HCT116 (cell line): ENCODE results near the gene FREM1. TPM values are rescaled to one million over a fixed set of nuclear protein-coding genes. Genes with fewer than 3 reads are reported as not detected.

Source experiments
- ATAC-seq: fragments of 200-7000 bp; cut with Tn5 transposase; 2 replicates; pipeline ENCODE4 v1.9.1; 2020; ENCODE audit warnings: mild to moderate bottlenecking, moderate library complexity
- BruUV-seq: library from RNA; stranded (reverse); fragments of 400-500 nt; replicated peaks from 2 replicates; lab custom pipeline; 2021; lab: Mats Ljungman, UMichigan
- CTCF ChIA-PET: fragments of 300-600 bp; sonication (Branson Sonifier 250); formaldehyde crosslinking; loops from one replicate; lab custom pipeline; 2021; ENCODE audit warnings: antibody characterized with exemption; lab: Charles Lee
- POLR2A ChIA-PET: fragments of 300-600, 350-600 bp; sonication (Branson Sonifier 250); formaldehyde crosslinking; loops from one replicate; lab custom pipeline; 2021; ENCODE audit warnings: antibody characterized with exemption; lab: Charles Lee
- RAD21 ChIA-PET, 2 experiments: fragments of 300-600 bp; sonication (Branson Sonifier 250); formaldehyde crosslinking; loops; one replicate each; lab custom pipeline; 2023; ENCODE audit warnings: low total read pairs in 2 of 2; ENCODE audit not compliant: uncharacterized antibody in 2 of 2, unreplicated experiment in 2 of 2, low non-redundant PET in 1 of 2; lab: Charles Lee
- DNase-seq: peaks from one replicate; pipeline ENCODE4 v3.0.0-alpha.2; 2010; ENCODE audit warnings: low read depth, low spot score
- H2AFZ ChIP-seq: fragments of 200-600 bp; shearing (Covaris generic), sonication (generic); 2 replicates; pipeline ENCODE4 v1.6.1; 2017; ENCODE audit warnings: low read depth, mixed run types, mixed read lengths, antibody characterized with exemption, low read length; ENCODE audit not compliant: poor library complexity, severe bottlenecking
- H3K27ac ChIP-seq: 2 replicates; pipeline ENCODE4 v1.5.1; 2012; ENCODE audit warnings: low read depth, low read length
- H3K27me3 ChIP-seq: fragments of 200-600 bp; sonication (generic); 2 replicates; pipeline ENCODE4 v1.6.1; 2016; ENCODE audit warnings: mixed run types, low read length, mixed read lengths; ENCODE audit not compliant: insufficient read depth
- H3K36me3 ChIP-seq, 2 experiments: fragments of 200-500 bp in 1 of 2; fragments of 200-600 bp in 1 of 2; sonication (Bioruptor generic) in 1 of 2; sonication (generic) in 1 of 2; 2 replicates each; pipeline versions ENCODE4 v1.5.1 to v1.6.1; 2014 to 2016; ENCODE audit warnings: low read length in 2 of 2, inconsistent platforms in 1 of 2, mixed read lengths in 1 of 2, mixed run types in 1 of 2; ENCODE audit not compliant: insufficient read depth in 2 of 2, control insufficient read depth in 1 of 2
- H3K4me1 ChIP-seq, 2 experiments: fragments of 200-600 bp in 1 of 2; sonication (generic) in 1 of 2; 2 replicates each; pipeline versions ENCODE4 v1.5.1 to v1.6.1; 2012 to 2017; ENCODE audit warnings: low read length in 2 of 2, inconsistent platforms in 1 of 2, mild to moderate bottlenecking in 1 of 2, mixed read lengths in 1 of 2, mixed run types in 1 of 2, moderate library complexity in 1 of 2; ENCODE audit not compliant: insufficient read depth in 2 of 2, control insufficient read depth in 1 of 2
- H3K4me2 ChIP-seq: fragments of 200-600 bp; sonication (generic); 2 replicates; pipeline ENCODE4 v1.6.1; 2017; ENCODE audit warnings: mixed run types, low read length, mixed read lengths
- H3K4me3 ChIP-seq, 2 experiments: fragments of 200-600 bp in 1 of 2; sonication (generic) in 1 of 2; replicated peaks in 1 of 2; 2 replicates each; pipeline ENCODE4 v1.5.1; 2011 to 2016; ENCODE audit warnings: low read length in 2 of 2, control low read depth in 1 of 2, low read depth in 1 of 2, mild to moderate bottlenecking in 1 of 2, mixed read lengths in 1 of 2, mixed run types in 1 of 2
- H3K79me2 ChIP-seq: fragments of 200-600 bp; sonication (generic); 2 replicates; pipeline ENCODE4 v1.6.1; 2017; ENCODE audit warnings: mild to moderate bottlenecking, mixed run types, low read length, moderate library complexity, mixed read lengths; ENCODE audit not compliant: insufficient read depth
- H3K9ac ChIP-seq: fragments of 200-600 bp; sonication (generic); 2 replicates; pipeline ENCODE4 v1.6.1; 2016; ENCODE audit warnings: low read length, mixed read lengths
- H3K9me2 ChIP-seq: fragments of 200-600 bp; sonication (generic), shearing (Covaris generic); 2 replicates; pipeline ENCODE4 v1.6.1; 2017; ENCODE audit warnings: mixed run types, mild to moderate bottlenecking, moderate library complexity; ENCODE audit not compliant: insufficient read depth
- H3K9me3 ChIP-seq, 2 experiments: fragments of 200-500 bp in 1 of 2; fragments of 200-600 bp in 1 of 2; sonication (Bioruptor generic) in 1 of 2; sonication (generic) in 1 of 2; 2 replicates each; pipeline ENCODE4 v1.6.1; 2014 to 2017; ENCODE audit warnings: low read length in 2 of 2, mixed read lengths in 2 of 2, inconsistent platforms in 1 of 2, low read depth in 1 of 2, mild to moderate bottlenecking in 1 of 2, mixed run types in 1 of 2, moderate library complexity in 1 of 2; ENCODE audit not compliant: control insufficient read depth in 1 of 2, insufficient read depth in 1 of 2
- H4K20me1 ChIP-seq: fragments of 200-600 bp; sonication (generic), shearing (Covaris generic); 2 replicates; pipeline ENCODE4 v1.6.1; 2017; ENCODE audit warnings: mixed run types, mild to moderate bottlenecking, moderate library complexity; ENCODE audit not compliant: insufficient read depth
- CBX3 ChIP-seq: IDR thresholded peaks from 2 replicates; pipeline ENCODE4 v1.6.1; 2012; ENCODE audit warnings: low read depth
- CEBPB ChIP-seq: IDR thresholded peaks from 2 replicates; pipeline ENCODE4 v1.6.1; 2012; ENCODE audit warnings: low read depth
- CTCF ChIP-seq, 3 experiments: fragments of 200-600 bp in 1 of 3; sonication (generic) in 1 of 3; IDR thresholded peaks in 2 of 3; conservative IDR thresholded peaks in 1 of 3; 2 replicates each; pipeline ENCODE4 v1.5.1; 2012 to 2017; ENCODE audit warnings: low read depth in 2 of 3, low read length in 2 of 3, antibody characterized with exemption in 1 of 3, borderline replicate concordance in 1 of 3, control low read depth in 1 of 3, mild to moderate bottlenecking in 1 of 3, mixed read lengths in 1 of 3, mixed run types in 1 of 3, moderate library complexity in 1 of 3; ENCODE audit not compliant: insufficient read depth in 1 of 3
- EGR1 ChIP-seq: IDR thresholded peaks from 2 replicates; pipeline ENCODE4 v1.6.1; 2012; ENCODE audit warnings: low read depth
- ELF1 ChIP-seq: IDR thresholded peaks from 2 replicates; pipeline ENCODE4 v1.6.1; 2012; ENCODE audit warnings: low read depth, borderline replicate concordance
- EZH2 ChIP-seq: fragments of 200-600 bp; sonication (generic); IDR thresholded peaks from 2 replicates; pipeline ENCODE4 v1.6.1; 2017; ENCODE audit warnings: antibody characterized with exemption, mixed run types
- JUND ChIP-seq: IDR thresholded peaks from 2 replicates; pipeline ENCODE4 v1.6.1; 2012
- MAX ChIP-seq: IDR thresholded peaks from 2 replicates; pipeline ENCODE4 v1.6.1; 2012
- POLR2A ChIP-seq: IDR thresholded peaks from 2 replicates; pipeline ENCODE4 v1.7.0; 2011; ENCODE audit warnings: borderline replicate concordance; ENCODE audit not compliant: insufficient read depth, insufficient read length; ENCODE audit errors: extremely low read depth
- POLR2AphosphoS5 ChIP-seq: IDR thresholded peaks from 2 replicates; pipeline ENCODE4 v1.6.1; 2011; ENCODE audit warnings: mild to moderate bottlenecking, low read depth, low read length, moderate library complexity
- REST ChIP-seq: IDR thresholded peaks from 2 replicates; pipeline ENCODE4 v1.6.1; 2012; ENCODE audit warnings: low read depth
- SP1 ChIP-seq: IDR thresholded peaks from 2 replicates; pipeline ENCODE4 v1.6.1; 2012; ENCODE audit warnings: low read depth
- SRF ChIP-seq: IDR thresholded peaks from 2 replicates; pipeline ENCODE4 v1.6.1; 2012; ENCODE audit warnings: low read depth
- ZBTB33 ChIP-seq: IDR thresholded peaks from 2 replicates; pipeline ENCODE4 v1.6.1; 2011; ENCODE audit warnings: mild to moderate bottlenecking, low read length, moderate library complexity; ENCODE audit not compliant: insufficient replicate concordance; ENCODE audit errors: extremely low read depth
- ZFX ChIP-seq: fragments of 450-650 bp; IDR thresholded peaks from 2 replicates; pipeline ENCODE4 v1.6.1; 2017
- intact Hi-C: fragments of 100-400 bp; cut with micrococcal nuclease; formaldehyde crosslinking; loops from 2 replicates; pipeline ENCODE4 v1.10.0; 2022
- total RNA-seq: library from RNA; stranded (reverse); gene quantifications from one replicate; pipeline ENCODE4 v1.2.1, GENCODE V29; 2021; ENCODE audit not compliant: unreplicated experiment
- TF ChIP-seq, protein P1 (sequence below): IDR thresholded peaks from 2 replicates; pipeline ENCODE4 v1.6.1; 2012

FREM1 gene
- total RNA-seq, 1 experiment from 2014 or later = 0.12 TPM

DNA sequence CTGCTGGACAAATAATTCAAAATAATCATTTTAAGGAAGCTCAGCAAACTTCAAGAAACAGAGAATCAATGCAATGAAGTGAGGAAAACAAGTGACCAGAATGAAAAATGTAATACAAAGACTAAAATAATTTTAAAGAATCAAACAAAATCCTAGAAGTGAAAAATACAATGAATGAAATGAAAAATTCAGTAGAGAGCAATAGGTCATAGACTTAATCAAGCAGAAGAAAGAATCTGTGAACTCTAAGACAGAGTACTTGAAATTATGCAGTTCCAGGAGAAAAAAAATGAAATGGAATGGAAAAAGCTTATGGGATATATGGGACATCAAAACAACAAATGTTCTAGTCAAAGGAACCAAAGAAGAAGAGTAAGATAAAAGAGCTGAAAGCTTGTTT is 205.1 kb downstream of the FREM1 start (continued):
- no peak for TF ChIP-seq POLR2AphosphoS5
- TF ChIP-seq SP1 = no peak
- TF ChIP-seq ZBTB33 = no peak
- no peak for TF ChIP-seq JUND
- TF ChIP-seq ELF1 = no peak

GRCh38 chr9:14704281-14704680 is 205.9 kb downstream of the FREM1 start:
- Histone ChIP-seq H4K20me1 (no peaks in the 10 kb centered on the region), H3K27ac (no peak overlapping the region), H3K9me3 (no peaks in the 10 kb centered on the region), H3K9me2 (no peaks in the 10 kb centered on the region), H2AFZ (no peak overlapping the region), H3K4me2 (no peak overlapping the region), H3K4me1 (no peaks in the 10 kb centered on the region), H3K27me3 (peaks cover 14% of the 10 kb centered on the region), H3K36me3 (no peaks in the 10 kb centered on the region), H3K4me3 (no peak overlapping the region), H3K79me2 (no peaks in the 10 kb centered on the region), H3K9ac (no peak overlapping the region)
- RAD21 ChIA-PET = no interaction called here
- DNase-seq = no peak
- no peak for ATAC-seq
- BruUV-seq = no TSS peak
- CTCF ChIA-PET = no interaction called here
- POLR2A ChIA-PET = no interaction called here
- intact Hi-C loops = no loop called here
- TF ChIP-seq CBX3 (no peak), POLR2AphosphoS5 (no peak), POLR2A (no peak), ELF1 (no peak), ZBTB33 (no peak), EGR1 (no peak), MAX (no peak), CTCF (IDR thresholded peaks at IDR 0.05 in 2 of 3, conservative IDR thresholded peaks at IDR 0.05 in 1 of 3; ENCODE audit: borderline replicate concordance in 1 of 3, insufficient read depth in 1 of 3, low read depth in 2 of 3, low read length in 2 of 3) (no peak), CEBPB (no peak), ZFX (no peak), EZH2 (no peak), REST (no peak), SRF (no peak), JUND (no peak)
- TF ChIP-seq, protein P1, sequence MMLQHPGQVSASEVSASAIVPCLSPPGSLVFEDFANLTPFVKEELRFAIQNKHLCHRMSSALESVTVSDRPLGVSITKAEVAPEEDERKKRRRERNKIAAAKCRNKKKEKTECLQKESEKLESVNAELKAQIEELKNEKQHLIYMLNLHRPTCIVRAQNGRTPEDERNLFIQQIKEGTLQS = no peak
